Measurements from ENCODE around the gene ANKRD65.

DNA sequence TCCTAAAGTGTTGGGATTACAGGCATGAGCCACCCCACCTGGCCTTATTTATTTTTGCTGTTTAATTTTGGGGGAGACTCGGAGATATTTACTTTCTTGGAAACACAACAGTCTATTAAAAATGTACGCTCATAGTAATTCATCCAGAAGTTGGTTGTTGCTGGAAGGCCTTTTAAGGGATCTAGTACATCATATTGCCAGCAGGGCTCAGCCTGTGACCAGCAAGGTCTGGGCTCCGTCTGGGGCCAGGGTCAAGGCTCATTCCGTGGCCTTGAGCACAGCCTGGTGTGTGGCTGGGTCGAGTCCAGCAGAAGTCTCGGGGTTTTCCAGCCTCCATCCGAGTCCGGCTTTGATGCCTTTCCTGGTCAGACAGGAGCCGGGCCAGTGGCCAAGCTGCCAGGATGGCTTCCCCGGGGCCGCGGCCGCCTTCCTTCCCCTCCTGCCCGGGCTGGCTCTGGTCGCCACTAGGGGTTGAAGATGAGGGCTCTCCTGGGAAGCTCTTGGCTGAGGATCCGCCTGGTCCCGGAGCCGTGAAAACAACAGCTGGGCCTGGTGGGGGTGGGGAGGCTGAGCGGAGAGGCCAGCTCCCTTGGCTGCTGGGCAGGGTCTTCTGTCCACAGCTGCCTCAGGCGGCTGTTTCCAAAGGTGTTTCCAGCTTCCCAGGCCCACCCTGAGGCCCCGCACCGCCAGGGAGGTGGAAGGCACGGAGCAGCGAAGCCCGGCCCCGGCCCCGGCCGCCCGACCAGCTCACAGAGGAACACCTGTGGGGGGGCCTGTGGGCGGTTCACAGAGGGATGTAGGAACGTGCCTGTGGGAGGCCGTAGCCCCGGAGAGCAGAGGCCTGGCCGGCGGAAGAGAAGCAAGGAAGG lies 9.3 kb upstream of the ANKRD65 start:
- TF ChIP-seq POLR2AphosphoS5 (IDR thresholded peaks at IDR 0.05; ENCODE audit: low read depth) = no peak
- TF ChIP-seq CTCF (IDR thresholded peaks at IDR 0.05; ENCODE audit: insufficient read depth, low read length) = no peak
- TF ChIP-seq GABPA (IDR thresholded peaks at IDR 0.05; ENCODE audit: low read depth) = no peak
- TF ChIP-seq, protein P1, sequence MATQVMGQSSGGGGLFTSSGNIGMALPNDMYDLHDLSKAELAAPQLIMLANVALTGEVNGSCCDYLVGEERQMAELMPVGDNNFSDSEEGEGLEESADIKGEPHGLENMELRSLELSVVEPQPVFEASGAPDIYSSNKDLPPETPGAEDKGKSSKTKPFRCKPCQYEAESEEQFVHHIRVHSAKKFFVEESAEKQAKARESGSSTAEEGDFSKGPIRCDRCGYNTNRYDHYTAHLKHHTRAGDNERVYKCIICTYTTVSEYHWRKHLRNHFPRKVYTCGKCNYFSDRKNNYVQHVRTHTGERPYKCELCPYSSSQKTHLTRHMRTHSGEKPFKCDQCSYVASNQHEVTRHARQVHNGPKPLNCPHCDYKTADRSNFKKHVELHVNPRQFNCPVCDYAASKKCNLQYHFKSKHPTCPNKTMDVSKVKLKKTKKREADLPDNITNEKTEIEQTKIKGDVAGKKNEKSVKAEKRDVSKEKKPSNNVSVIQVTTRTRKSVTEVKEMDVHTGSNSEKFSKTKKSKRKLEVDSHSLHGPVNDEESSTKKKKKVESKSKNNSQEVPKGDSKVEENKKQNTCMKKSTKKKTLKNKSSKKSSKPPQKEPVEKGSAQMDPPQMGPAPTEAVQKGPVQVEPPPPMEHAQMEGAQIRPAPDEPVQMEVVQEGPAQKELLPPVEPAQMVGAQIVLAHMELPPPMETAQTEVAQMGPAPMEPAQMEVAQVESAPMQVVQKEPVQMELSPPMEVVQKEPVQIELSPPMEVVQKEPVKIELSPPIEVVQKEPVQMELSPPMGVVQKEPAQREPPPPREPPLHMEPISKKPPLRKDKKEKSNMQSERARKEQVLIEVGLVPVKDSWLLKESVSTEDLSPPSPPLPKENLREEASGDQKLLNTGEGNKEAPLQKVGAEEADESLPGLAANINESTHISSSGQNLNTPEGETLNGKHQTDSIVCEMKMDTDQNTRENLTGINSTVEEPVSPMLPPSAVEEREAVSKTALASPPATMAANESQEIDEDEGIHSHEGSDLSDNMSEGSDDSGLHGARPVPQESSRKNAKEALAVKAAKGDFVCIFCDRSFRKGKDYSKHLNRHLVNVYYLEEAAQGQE (IDR thresholded peaks at IDR 0.05; ENCODE audit: insufficient replicate concordance, low read depth) = no peak
- TF ChIP-seq SPI1 (IDR thresholded peaks at IDR 0.05; ENCODE audit: borderline replicate concordance, low read depth) = no peak
